Keratinocyte (primary cell): ENCODE measurements around the gene PTK6. TPM values are rescaled to one million over a fixed set of nuclear protein-coding genes. Genes with fewer than 3 reads are reported as not detected.

Source experiments
- DNase-seq: peaks from one replicate; pipeline ENCODE4 v3.0.0-alpha.2; 2011; ENCODE audit warnings: low read depth, missing footprints, low spot score
- FAIRE-seq: peaks from 2 replicates; lab custom pipeline; 2011; peaks lifted over from hg19 to GRCh38; lab: Jason Lieb, UNC
- H2AFZ ChIP-seq: 2 replicates; pipeline ENCODE4 v1.6.0; 2012; ENCODE audit warnings: low read length, control low read depth, inconsistent platforms; ENCODE audit not compliant: control insufficient read depth
- H3K27ac ChIP-seq: 2 replicates; pipeline ENCODE4 v1.5.1; 2011; ENCODE audit warnings: low read length; ENCODE audit not compliant: control insufficient read depth, insufficient read depth
- H3K27me3 ChIP-seq: 3 replicates; pipeline ENCODE4 v1.6.0; 2011; ENCODE audit warnings: low read length; ENCODE audit not compliant: control insufficient read depth, insufficient read depth; ENCODE audit errors: extremely low read depth
- H3K36me3 ChIP-seq, 2 experiments: 2 replicates in 1 of 2; 3 replicates in 1 of 2; pipeline ENCODE4 v1.5.1; 2011; ENCODE audit warnings: low read length in 2 of 2, mild to moderate bottlenecking in 1 of 2; ENCODE audit not compliant: control insufficient read depth in 2 of 2, insufficient read depth in 2 of 2; ENCODE audit errors: extremely low read depth in 1 of 2
- H3K4me1 ChIP-seq: 3 replicates; pipeline ENCODE4 v1.5.1; 2011; ENCODE audit warnings: low read length; ENCODE audit not compliant: control insufficient read depth, insufficient read depth; ENCODE audit errors: extremely low read depth
- H3K4me2 ChIP-seq: 3 replicates; pipeline ENCODE4 v1.6.0; 2011; ENCODE audit warnings: low read depth, low read length; ENCODE audit not compliant: control insufficient read depth, insufficient read depth; ENCODE audit errors: extremely low read depth
- H3K4me3 ChIP-seq, 3 experiments: fragments of 200-600 bp in 1 of 3; sonication (generic) in 1 of 3; 2 replicates in 2 of 3; 3 replicates in 1 of 3; pipeline ENCODE4 v1.5.1; 2011 to 2016; ENCODE audit warnings: low read length in 3 of 3, mild to moderate bottlenecking in 3 of 3, control low read depth in 2 of 3, inconsistent platforms in 1 of 3, low read depth in 1 of 3, mixed read lengths in 1 of 3, mixed run types in 1 of 3, moderate library complexity in 1 of 3; ENCODE audit not compliant: control insufficient read depth in 2 of 3, insufficient read depth in 2 of 3; ENCODE audit errors: extremely low read depth in 1 of 3
- H3K79me2 ChIP-seq: 2 replicates; pipeline ENCODE4 v1.6.0; 2012; ENCODE audit warnings: low read length; ENCODE audit not compliant: control insufficient read depth, insufficient read depth
- H3K9ac ChIP-seq: 3 replicates; pipeline ENCODE4 v1.6.0; 2011; ENCODE audit warnings: low read length; ENCODE audit not compliant: control insufficient read depth, insufficient read depth; ENCODE audit errors: extremely low read depth
- H3K9me1 ChIP-seq: 3 replicates; pipeline ENCODE4 v1.6.0; 2011; ENCODE audit warnings: low read length; ENCODE audit not compliant: control insufficient read depth, insufficient read depth; ENCODE audit errors: extremely low read depth
- H3K9me3 ChIP-seq: 2 replicates; pipeline ENCODE4 v1.5.1; 2012; ENCODE audit warnings: low read depth, low read length; ENCODE audit not compliant: control insufficient read depth
- H4K20me1 ChIP-seq: 3 replicates; pipeline ENCODE4 v1.6.0; 2011; ENCODE audit warnings: low read length; ENCODE audit not compliant: control insufficient read depth, insufficient read depth; ENCODE audit errors: extremely low read depth
- CTCF ChIP-seq, 3 experiments: IDR thresholded peaks in 1 of 3; conservative IDR thresholded peaks in 1 of 3; optimal IDR thresholded peaks in 1 of 3; 2 replicates in 2 of 3; 3 replicates in 1 of 3; pipeline versions ENCODE3 to v1.5.1; 2011; ENCODE audit warnings: low read length in 3 of 3, mild to moderate bottlenecking in 3 of 3, moderate library complexity in 2 of 3, control low read depth in 1 of 3, inconsistent platforms in 1 of 3; ENCODE audit not compliant: insufficient read depth in 2 of 3; ENCODE audit errors: extremely low read depth in 1 of 3
- EZH2 ChIP-seq: IDR thresholded peaks from one replicate; pipeline ENCODE4 v1.6.1; 2012; ENCODE audit warnings: inconsistent platforms, mild to moderate bottlenecking, low read length, moderate library complexity
- dilution Hi-C: fragments of 300-500 bp; cut with MboI; formaldehyde crosslinking; loops from one replicate; pipeline ENCODE4 v1.7.0; 2020; ENCODE audit warnings: low sequenced_read_pairs; ENCODE audit not compliant: extremely low pct_ligation_motif_present
- polyA plus RNA-seq, 5 experiments: library from polyadenylated mRNA; depleted of rRNA in 3 of 5; stranded (reverse) in 3 of 5; stranded (forward) in 1 of 5; unstranded in 1 of 5; fragments of >200 nt; gene quantifications; 1 replicate in 1 of 5; 2 replicates in 3 of 5; 3 replicates in 1 of 5; pipeline versions ENCODE4 v1.2.1 to v1.2.3, GENCODE V29; 2011 to 2012; ENCODE audit warnings: missing spikeins in 2 of 5, low read depth in 1 of 5, low replicate concordance in 1 of 5

The PTK6 gene
- polyA plus RNA-seq, 1 donor (not counting 4 experiments of a cell fraction or from before 2014, with no cell fraction given), result 28.5 TPM

DNA sequence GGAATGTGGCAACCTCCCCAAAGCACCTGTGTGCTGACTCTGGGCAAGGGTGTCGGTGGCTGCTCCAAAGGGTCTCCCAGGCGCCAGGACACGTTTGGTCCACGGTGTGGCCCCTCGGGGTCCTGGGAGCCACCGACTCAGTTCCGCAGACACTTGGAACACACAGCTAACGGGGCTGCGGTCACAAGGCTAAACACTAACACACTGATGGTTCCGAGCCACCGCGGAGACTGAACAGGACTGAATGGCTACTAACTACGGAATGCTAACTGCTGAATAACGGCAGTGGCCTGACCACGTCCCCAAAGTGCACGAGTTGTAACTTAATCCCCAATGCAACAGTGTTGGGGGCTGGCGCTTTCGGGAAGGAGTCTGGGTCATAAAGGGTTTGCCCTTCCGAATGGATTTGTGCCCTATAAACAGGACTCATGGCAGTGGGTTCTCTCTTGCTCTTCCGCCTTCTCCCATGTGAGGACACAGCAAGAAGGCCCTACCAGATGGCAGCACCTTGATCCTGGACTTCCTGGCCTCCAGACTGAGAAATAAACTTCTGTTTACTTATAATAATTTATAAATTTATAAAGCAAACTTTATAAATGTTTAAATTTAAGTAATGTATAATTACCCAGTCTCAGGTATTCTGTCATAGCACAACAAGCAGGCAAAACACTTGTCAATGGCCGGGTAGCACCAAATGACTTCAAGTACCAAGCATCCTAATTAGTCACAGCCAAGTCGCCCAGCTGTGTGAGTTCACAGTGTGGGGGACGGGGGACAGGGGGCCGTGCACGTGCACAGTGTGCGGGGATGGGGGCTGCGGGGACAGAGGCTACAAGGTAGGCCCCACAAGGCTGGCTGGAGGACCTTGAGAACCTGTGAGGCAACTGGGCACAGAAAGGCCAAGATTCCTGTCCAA is 36.0 kb downstream of the PTK6 start:
- dilution Hi-C loops, result no loop called here
- no peak overlapping the region for H2AFZ ChIP-seq
- TF ChIP-seq CTCF (optimal IDR thresholded peaks at IDR 0.05 in 1 of 3, IDR thresholded peaks at IDR 0.05 in 1 of 3, conservative IDR thresholded peaks at IDR 0.05 in 1 of 3; ENCODE audit: extremely low read depth in 1 of 3, insufficient read depth in 2 of 3, low read length in 3 of 3) (no peak), EZH2 (no peak)
- H3K27ac ChIP-seq, result no peak overlapping the region
- no peaks in the 10 kb centered on the region for H4K20me1 ChIP-seq
- H3K9me1 ChIP-seq, result no peaks in the 10 kb centered on the region
- H3K4me2 ChIP-seq, result no peak overlapping the region
- H3K4me1 ChIP-seq, result peaks cover 2% of the 10 kb centered on the region
- FAIRE-seq (no peak), DNase-seq (no peak)
- no peaks in the 10 kb centered on the region for H3K36me3 ChIP-seq
- no peak overlapping the region for H3K4me3 ChIP-seq
- no peaks in the 10 kb centered on the region for H3K79me2 ChIP-seq
- no peak overlapping the region for H3K9ac ChIP-seq
- no peaks in the 10 kb centered on the region for H3K9me3 ChIP-seq
- peaks cover 67% of the 10 kb centered on the region for H3K27me3 ChIP-seq

DNA sequence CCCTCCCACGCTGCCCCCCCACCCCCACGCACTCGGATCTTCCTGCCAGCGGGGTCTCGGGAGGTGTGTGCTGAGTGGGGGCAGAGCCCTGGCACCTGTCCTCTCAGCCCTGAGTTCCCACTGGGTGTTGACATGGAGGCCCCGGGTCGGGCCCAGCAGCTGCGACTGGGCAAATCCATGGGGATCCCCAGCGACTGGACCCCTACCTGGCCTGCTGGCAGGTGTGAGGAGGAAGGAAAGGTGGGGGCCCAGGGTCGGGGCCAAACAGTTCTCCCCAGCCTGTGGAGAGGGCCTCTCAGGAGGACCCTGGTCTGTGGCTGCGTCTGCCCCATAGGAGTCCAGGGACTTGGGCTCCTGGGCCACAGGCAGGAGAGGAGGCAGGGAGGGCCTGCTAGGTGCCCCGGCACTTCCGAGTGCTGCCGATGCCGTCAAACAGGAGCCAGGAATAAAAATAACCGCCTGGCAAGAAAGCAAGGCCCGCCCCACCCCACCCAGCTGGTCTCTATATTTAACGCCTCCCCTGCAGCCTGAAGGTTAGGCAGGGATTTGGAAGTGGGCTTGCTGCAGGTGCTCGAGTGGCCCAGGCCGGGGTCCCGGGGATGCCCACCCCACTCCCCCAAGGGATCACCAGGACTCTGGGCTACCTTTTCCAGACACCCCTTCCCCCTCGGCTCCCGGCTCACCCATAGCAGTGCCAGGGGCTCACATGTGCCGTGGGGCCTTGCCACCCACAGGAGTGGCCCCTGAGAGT is 36.9 kb downstream of the PTK6 start:
- H3K36me3 ChIP-seq, result no peaks in the 10 kb centered on the region
- no peaks in the 10 kb centered on the region for H3K9me3 ChIP-seq
- no peak for FAIRE-seq
- no peaks in the 10 kb centered on the region for H4K20me1 ChIP-seq
- H3K4me1 ChIP-seq, result peaks cover 2% of the 10 kb centered on the region
- no peak overlapping the region for H3K27ac ChIP-seq
- no peaks in the 10 kb centered on the region for H3K79me2 ChIP-seq
- H2AFZ ChIP-seq, result no peak overlapping the region
- no peaks in the 10 kb centered on the region for H3K9me1 ChIP-seq
- no peak overlapping the region for H3K9ac ChIP-seq
- DNase-seq, result no peak
- H3K4me2 ChIP-seq, result no peak overlapping the region
- H3K27me3 ChIP-seq, result peaks cover 62% of the 10 kb centered on the region
- no peak overlapping the region for H3K4me3 ChIP-seq
- dilution Hi-C loops, result no loop called here
- TF ChIP-seq CTCF (optimal IDR thresholded peaks at IDR 0.05 in 1 of 3, IDR thresholded peaks at IDR 0.05 in 1 of 3, conservative IDR thresholded peaks at IDR 0.05 in 1 of 3; ENCODE audit: extremely low read depth in 1 of 3, insufficient read depth in 2 of 3, low read length in 3 of 3) (no peak), EZH2 (no peak)
